ENCODE results near the gene PLEKHA7.

Gene PLEKHA7

DNA sequence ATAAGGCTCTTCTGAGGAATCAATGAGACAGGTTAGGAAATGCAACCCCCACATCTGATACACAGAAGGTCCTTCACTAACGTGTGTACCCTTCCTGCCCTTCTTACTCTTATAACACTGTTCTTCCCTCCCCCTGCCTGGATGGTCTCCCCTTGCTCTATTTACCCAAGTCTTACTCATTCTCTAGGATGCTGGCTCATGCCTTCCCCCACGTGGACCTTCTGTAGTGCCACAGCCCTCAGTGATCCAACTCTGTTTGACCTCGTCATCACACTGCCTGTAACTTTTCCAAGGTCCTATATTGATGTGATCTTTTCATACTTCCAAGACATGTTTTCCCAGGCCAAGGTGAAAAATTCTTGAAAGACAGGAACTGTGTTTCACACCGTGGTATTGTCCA is 195.9 kb downstream of the PLEKHA7 start:
- TF ChIP-seq ZFX (IDR thresholded peaks at IDR 0.05; ENCODE audit: borderline replicate concordance) = no peak
- TF ChIP-seq, protein P1, sequence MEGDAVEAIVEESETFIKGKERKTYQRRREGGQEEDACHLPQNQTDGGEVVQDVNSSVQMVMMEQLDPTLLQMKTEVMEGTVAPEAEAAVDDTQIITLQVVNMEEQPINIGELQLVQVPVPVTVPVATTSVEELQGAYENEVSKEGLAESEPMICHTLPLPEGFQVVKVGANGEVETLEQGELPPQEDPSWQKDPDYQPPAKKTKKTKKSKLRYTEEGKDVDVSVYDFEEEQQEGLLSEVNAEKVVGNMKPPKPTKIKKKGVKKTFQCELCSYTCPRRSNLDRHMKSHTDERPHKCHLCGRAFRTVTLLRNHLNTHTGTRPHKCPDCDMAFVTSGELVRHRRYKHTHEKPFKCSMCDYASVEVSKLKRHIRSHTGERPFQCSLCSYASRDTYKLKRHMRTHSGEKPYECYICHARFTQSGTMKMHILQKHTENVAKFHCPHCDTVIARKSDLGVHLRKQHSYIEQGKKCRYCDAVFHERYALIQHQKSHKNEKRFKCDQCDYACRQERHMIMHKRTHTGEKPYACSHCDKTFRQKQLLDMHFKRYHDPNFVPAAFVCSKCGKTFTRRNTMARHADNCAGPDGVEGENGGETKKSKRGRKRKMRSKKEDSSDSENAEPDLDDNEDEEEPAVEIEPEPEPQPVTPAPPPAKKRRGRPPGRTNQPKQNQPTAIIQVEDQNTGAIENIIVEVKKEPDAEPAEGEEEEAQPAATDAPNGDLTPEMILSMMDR (IDR thresholded peaks at IDR 0.05) = no peak
- H3K27ac ChIP-seq = no peak overlapping the region

DNA sequence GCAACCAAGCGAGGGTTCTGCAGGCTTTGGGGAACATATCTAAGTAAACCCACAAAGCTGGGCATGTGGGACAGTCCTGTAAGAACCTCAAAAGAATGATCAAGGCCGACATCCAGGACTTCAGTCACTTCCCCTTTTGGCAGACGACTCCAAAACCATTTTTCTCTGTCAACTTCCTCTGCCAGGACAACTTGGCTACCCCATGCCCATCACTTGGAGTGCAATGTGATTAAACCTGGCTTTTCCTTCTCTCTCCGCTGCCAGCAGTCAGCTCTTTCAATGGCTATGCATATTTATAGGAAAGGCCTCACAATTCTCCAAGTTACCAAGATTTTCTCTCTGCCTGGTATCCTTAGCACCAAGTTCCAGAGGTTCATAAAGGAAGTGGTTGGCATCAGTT is 196.9 kb downstream of the PLEKHA7 start:
- H3K27ac ChIP-seq = no peak overlapping the region
- TF ChIP-seq, protein P1 (IDR thresholded peaks at IDR 0.05) = no peak
- no peak for TF ChIP-seq ZFX (IDR thresholded peaks at IDR 0.05; ENCODE audit: borderline replicate concordance)

DNA sequence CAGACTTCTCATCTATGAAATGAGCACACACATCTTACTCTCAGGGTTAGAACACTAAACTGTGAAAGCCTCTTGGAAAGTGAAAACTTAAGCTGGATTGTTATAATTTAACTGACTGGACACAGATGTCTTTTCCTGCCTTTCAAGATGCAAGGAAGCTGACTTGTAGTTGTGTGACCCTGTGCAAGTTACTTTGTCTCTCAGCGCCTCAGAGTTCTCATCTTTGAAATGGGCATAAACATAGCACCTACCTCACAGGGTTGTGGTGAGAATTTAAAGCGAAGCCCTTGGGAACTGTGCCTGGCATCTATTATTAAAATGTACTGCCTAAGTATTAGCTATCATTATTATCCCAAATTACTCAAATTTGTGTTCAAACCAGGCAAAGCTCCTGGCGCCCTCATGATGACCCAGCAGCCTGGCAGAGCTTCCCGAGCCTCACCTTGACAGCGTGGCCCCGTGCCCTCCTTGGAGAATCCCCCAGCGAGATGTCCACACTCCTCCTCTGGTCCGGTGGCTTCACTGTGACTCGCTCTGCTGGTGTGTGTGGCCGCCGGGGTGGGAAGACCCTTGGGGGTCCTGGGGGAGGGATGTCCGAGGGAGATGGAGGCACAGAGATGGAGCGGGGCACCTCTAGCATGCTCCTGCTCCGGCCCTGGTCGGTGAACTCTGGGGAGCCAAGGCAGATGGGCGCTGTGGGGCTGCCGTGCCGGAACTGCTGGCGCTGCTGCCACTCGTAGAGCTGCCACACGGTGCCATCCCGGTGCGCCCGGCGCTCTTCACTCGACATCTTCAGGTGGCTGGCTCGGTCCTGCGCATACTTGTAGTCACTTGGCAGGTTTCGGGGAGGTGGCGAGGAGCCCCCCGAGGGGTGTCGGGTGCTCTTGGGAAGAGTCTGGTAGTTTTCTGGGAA is 197.6 kb downstream of the PLEKHA7 start:
- H3K27ac ChIP-seq = no peak overlapping the region

DNA sequence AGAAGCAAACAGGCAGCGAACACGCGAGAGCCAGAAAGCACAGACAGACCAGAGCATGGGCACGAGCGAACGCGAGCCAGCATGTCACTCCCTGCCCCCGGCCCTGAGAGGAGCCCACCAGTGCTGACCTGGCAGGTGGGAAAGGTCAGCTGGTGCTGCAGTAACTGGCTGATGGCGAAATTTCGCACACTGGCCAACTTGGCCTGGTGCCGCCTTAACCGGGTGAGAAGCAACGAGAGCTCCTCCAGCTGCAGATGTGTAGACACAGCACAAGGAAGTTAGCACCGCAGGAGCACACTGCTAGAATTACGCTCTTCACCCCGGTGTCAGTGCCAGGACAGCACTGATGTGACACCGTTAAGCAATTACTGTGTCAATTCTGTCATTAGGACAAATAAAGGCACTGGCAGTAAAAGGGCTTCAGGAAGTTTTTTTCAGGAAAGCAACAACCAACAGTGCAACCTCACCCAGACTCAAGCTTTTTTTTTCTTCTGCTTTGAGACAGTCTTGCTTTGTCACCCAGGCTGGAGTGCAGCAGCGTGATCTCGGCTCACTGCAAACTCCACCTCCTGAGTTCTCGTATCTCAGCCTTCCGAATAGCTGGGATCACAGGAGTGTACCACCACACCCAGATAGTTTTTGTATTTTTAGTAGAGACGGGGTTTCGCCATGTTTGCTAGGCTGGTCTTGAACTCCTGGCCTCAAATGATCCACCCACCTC is 199.0 kb downstream of the PLEKHA7 start:
- no peak overlapping the region for H3K27ac ChIP-seq
- TF ChIP-seq, protein P1 (IDR thresholded peaks at IDR 0.05) = no peak
- no peak for TF ChIP-seq ZFX (IDR thresholded peaks at IDR 0.05; ENCODE audit: borderline replicate concordance)

More for the DNA sequence above, 197.6 kb downstream of the PLEKHA7 start:
- TF ChIP-seq, protein P1 (IDR thresholded peaks at IDR 0.05) = no peak
- TF ChIP-seq ZFX (IDR thresholded peaks at IDR 0.05; ENCODE audit: borderline replicate concordance) = no peak

DNA sequence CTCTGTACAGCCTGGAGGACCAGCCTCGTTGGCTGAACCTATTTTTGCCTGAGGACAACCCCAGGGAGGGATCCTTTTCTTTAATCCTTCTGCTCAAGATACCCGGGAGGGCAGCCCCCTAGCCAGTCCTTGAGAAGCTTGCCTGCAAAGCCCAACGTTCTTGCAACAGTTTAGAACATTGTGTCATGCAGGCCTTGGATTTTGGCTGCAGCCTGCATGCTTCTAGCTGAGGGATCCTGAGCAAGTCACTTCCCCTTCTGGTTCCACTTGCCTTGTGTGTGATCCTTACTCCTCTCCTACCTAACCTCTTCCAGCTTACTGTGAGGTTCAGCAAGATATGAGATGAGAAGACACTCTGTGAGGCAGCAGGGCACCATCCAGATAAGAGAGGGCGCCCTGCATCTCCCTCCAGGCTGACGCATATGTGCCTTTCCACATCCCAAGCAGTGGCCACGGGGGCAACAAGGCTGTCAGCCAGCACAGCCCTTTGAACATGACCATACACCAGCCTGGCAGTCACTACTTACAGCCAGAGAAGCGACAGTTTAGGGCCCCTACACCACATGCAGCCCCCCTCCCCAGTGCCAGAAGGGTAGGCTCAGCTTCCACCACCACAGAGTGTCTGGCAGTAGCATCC is 199.7 kb downstream of the PLEKHA7 start:
- no peak overlapping the region for H3K27ac ChIP-seq
- TF ChIP-seq ZFX (IDR thresholded peaks at IDR 0.05; ENCODE audit: borderline replicate concordance) = no peak
- TF ChIP-seq, protein P1 (IDR thresholded peaks at IDR 0.05) = no peak

- H3K27ac ChIP-seq = no peak overlapping the region
- TF ChIP-seq, protein P1 (IDR thresholded peaks at IDR 0.05) = no peak
- TF ChIP-seq ZFX (IDR thresholded peaks at IDR 0.05; ENCODE audit: borderline replicate concordance) = no peak
Measured at GRCh38 chr11:16813126-16813525, 201.1 kb downstream of the PLEKHA7 start.
